ENCODE data around the gene CNN3.

DNA sequence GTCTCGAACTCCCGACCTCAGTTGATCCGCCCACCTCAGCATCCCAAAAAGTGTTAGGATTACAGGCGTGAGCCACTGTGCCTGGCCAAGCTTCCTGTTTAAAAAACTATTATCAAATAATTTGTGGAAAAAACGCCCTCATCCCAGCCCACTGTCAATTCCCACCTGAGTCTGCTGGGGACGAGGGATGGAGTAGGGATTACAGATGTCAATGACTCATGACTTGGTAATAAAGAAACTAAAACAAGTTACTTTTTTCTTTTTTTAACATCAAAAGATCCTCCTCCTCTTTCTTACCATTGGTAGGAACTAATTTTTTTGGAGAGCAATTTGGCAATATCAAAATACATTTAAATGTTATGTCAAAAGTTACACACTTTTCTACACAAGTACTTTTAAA, 9.7 kb downstream of the CNN3 start:
- TF ChIP-seq, protein P1, sequence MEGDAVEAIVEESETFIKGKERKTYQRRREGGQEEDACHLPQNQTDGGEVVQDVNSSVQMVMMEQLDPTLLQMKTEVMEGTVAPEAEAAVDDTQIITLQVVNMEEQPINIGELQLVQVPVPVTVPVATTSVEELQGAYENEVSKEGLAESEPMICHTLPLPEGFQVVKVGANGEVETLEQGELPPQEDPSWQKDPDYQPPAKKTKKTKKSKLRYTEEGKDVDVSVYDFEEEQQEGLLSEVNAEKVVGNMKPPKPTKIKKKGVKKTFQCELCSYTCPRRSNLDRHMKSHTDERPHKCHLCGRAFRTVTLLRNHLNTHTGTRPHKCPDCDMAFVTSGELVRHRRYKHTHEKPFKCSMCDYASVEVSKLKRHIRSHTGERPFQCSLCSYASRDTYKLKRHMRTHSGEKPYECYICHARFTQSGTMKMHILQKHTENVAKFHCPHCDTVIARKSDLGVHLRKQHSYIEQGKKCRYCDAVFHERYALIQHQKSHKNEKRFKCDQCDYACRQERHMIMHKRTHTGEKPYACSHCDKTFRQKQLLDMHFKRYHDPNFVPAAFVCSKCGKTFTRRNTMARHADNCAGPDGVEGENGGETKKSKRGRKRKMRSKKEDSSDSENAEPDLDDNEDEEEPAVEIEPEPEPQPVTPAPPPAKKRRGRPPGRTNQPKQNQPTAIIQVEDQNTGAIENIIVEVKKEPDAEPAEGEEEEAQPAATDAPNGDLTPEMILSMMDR (IDR thresholded peaks at IDR 0.05 in 4 of 5, conservative IDR thresholded peaks at IDR 0.05 in 1 of 5) = no peak
- TF ChIP-seq POLR2A (IDR thresholded peaks at IDR 0.05) = no peak
